Urothelium cell line (cell line): ENCODE results near the gene ZNF608.

Experiments used
- DNase-seq: peaks from one replicate; pipeline ENCODE4 v3.0.0; 2011; ENCODE audit warnings: low spot score, mixed read lengths
- FAIRE-seq: peaks from 2 replicates; lab custom pipeline; 2011; peaks lifted over from hg19 to GRCh38; lab: Jason Lieb, UNC

The ZNF608 gene

DNA sequence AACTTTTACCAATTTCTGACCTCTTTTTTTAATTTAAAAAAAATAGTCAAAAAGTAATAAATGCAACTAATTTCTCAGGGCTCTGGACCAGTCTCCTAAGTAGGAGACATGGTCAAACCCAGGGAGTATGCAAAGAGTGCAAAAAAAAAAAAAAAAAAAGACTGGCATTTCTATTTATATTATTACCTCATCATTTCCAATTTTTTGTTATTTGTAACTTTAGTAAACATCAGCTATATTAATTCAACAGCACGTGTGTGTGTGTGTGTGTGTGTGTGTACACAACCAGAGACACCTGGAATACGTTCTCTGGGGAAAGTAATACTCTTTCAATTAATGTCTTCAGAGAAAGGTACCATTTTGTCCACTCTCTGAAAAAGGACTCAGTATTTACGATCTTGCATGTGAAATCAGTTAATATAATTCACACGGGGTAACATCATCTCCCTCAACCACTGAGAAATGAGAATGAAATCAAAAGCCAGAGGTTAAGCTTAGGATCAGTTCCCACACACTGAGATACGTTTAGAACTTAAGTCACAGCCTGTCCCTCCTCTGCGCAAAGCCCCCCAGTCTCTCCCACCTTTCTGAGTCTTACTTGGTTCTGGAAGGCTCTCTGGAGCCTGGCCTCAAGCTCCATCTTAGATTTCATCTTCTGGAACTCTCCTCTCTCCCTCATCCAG is 21.9 kb downstream of the ZNF608 start:
- DNase-seq = no peak
- no peak for FAIRE-seq

DNA sequence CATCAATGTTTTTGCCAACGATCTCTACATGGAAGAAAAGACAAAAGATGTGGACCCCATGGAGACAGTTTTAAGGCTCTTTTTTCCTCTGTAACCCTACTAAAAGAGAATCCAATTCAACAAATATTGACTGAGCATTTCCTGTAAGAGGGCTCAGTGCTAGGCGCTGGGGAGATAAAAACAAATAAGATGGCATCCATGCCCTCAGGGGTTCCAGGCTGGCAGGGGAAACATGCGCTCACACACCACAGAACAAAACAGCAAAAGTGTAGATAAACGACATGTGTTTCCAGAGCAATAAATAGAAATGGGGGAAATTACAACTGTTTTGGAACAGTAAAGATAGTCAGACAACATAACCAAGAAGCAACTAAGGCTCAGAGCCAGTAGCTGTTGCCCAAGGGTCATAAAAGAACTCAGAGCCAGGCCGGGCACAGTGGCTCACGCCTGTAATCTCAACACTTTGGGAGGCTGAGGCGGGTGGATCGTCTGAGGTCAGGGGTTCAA is 25.2 kb downstream of the ZNF608 start:
- DNase-seq (no peak), FAIRE-seq (no peak)

DNA sequence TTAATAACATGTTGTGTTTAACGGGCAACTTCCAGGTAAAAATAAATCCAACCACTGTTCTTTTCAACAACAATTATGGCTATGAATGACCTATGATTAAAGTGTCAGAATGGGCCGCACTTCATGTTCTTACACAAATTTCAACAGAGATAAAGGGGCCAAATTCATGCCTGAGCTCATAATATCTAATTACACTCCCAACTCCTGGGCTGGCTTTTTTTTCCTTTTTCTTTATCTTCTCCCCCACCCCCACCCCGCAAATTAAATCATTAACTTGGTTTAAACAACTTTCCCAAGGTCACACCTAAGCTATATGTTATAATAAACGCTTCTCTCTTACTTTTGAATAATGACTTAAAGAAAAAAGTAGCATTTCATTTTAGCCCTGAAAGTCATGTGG is 25.8 kb downstream of the ZNF608 start:
- FAIRE-seq (no peak), DNase-seq (no peak)

DNA sequence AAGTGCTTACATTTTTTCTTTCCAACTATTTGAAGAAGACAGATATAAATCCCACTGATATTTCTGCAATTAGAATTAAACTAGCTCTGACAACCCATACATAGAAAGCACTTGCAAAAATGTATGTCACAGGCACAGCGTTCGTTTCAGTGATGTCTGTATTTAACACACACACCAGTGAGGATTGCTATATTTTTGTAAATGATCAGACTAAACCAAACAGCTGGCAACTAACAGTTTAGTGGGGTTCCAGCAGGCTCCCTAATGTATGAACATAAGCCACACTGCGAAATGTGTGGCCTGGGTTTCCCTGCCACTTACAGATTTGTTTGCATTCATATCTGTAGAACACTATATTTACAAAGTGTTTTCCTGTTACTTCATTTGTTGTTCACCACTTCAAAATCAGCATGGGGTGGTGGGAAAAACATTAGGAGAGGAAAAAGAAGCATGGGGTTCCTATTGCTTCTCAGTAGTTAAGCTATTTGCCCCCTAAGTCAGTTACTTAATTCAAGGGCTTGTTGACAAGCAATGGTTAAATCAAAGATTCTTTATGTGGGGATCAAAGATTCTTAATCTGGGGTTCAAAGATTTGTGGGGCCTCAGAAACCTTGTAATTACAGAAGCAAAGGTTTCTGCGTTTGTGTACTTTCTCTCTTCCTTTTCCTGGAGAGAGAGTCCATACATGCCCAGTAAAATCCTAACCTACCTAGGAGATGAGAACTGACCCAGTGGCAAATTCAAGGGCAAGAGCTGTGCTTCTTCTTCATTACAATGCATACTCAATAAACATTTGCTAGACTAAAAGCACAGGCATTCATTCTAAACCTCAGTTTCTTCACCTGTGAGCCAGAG is 27.1 kb downstream of the ZNF608 start:
- DNase-seq (no peak), FAIRE-seq (no peak)

DNA sequence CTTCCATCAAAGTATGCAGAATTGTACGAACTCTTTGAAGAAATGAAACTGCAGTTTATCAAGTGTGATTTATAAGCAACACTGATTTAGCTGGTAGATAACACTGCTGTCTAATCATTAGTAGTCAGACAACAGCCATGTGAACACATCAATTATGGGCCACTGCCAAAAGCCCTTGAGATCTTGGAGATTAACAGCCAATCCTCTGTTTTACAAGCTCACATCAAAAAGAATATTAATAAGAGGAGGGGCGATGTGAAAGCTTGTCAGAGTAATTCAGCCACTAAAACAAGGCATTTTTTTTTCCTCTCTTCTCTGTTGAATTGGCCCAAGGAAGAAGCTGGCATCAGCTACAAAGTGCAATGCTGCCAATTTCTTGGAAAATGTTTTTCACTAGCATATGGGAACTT is 28.1 kb downstream of the ZNF608 start:
- no peak for FAIRE-seq
- no peak for DNase-seq

DNA sequence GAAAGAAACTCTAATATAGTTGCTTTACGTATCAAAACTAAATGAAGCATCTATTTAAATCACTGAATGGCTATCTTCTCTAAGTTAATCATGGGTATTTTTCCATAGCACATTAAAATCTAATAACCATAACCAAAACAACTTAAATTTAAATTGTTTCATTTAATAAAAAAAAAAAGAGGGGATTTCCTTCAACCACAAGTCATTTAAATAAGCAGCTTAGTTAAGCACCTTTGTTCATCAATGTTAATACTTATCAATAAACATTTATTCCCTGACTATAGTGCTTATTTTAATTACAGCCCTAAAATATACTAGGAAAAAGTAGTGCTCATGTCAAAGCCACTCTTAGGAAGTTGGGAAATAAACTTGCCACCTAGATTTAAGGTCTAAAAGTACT is 30.3 kb downstream of the ZNF608 start:
- FAIRE-seq (no peak), DNase-seq (no peak)

DNA sequence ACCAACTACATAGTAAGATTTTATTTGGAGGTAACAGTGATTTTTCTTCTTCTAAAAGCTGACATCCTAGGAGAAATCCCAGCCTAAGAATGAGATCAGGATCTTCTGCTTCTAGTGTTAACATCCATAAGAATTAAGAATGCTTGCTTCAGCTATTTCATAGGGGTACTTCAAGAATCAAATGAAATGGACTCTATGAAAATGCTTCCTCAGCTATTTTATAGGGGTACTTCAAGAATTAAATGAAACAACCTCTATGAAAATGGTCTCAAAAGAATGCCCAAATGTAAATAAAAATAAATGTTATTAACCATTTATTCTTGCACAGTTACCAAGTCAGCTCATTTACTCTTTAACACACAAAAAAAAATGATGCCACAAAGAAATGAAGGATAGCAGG is 31.5 kb downstream of the ZNF608 start:
- FAIRE-seq (no peak), DNase-seq (no peak)

DNA sequence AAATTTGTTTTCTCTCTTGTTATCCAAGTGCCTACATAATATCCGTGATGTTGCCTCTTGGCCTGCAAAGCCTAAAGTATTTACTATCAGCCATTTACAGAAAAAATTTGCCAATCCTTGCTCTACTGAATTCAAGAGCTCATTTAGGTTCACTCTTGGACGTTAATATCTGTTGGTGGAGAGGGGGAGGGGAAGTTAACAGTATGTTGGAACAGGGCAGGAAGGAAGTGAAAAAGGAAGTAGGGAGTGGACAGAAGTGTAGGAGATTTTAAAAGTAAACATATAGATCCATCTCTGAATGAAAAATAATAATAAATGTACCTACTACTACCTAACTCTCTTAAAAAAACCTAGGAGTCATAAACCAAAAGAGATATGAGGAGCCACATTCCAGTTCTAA is 32.8 kb downstream of the ZNF608 start:
- DNase-seq = no peak
- no peak for FAIRE-seq

DNA sequence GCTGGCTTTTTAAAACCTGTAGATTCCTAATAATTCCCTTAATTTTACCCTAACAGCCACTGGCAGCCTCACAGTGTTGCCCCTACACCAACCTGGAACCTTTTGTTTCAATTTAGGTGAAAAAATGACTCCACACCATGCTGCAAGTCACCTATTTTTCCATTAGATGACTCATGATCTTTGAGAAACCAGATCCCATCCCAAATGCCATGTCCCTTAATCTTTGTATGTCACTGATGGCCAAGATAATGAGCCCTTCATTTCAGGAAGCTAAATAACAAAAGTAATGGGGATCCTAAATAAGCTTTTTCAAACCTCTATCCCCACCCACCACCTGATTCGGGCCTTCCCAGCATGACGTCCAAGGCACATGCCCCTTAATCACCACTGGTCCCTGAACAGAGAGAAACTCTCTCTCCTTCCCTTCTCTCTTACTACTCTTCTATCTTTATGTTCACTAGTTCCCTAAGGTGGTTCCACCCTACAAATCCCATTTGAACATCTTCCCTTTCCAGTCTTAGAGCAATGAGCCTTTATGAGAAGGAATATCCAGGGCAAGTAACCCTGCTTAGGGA is 33.6 kb downstream of the ZNF608 start:
- no peak for FAIRE-seq
- DNase-seq = no peak

DNA sequence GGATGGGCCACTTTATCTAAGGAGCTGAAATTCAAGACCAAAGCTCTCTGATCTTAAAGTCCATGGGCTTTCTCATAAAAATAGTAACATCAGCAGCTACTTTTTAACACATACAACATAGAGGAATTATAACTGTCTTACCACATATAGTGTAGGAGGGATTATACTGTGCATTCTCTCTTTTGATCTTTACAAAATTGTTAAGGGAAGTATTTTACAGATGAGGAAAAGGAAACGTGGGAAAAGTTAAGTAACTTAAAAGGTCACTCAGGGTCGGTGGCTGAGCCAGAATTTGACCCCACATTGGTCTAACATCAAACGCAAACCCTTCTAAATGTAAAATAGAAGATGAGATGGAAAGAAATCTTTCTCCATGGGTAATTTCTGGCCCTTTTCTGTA is 38.4 kb downstream of the ZNF608 start:
- DNase-seq (no peak), FAIRE-seq (no peak)

DNA sequence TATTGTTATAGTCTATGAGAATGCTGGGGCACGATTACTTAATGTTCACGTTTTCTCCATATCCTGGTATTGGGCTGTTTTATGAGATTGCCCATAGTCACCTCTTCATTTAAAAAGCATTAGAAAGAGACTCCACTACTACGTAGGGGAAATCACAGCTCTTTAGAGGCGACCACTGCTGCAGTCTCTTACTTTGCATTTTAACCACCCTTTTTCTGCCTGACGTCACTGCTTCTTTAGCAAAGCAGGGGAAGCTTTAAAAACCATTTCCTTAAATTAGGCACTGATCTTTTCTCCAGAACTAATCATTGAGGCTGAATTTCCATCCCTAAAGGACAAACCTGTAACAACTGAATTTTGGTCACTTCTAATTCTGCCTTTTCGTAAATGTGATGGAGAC is 38.9 kb downstream of the ZNF608 start:
- DNase-seq (no peak), FAIRE-seq (no peak)

DNA sequence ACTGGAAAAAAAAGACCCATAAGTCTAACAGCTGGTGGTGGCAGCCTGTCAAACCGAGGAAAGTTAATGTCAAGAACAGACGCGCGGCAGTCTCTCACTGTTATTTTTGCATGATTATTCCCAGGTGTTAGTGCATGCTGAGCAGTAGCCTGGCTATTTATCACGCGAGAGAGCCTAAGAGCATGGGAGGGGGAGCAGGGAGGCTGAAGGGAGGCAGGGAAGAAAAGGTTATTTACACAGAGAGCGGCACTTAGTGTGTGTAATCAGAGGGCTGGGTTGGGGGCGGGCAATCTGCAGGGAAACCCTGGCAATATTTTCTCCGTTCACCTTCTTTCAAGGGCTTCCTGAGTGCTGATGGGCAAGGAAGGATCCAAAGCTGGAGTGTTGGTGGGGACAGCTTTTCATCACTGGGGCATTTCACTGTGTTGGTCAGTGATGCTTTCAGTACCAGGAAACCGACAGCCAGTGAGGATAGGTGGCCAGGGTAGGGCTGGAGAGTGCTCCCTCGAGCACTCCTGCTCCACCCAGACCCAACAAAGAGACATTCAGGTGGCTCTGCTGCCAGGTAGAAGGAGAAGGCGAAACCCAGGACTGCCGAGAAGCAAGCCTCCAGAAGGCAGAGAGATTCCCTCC is 39.6 kb downstream of the ZNF608 start:
- FAIRE-seq (no peak), DNase-seq (no peak)

DNA sequence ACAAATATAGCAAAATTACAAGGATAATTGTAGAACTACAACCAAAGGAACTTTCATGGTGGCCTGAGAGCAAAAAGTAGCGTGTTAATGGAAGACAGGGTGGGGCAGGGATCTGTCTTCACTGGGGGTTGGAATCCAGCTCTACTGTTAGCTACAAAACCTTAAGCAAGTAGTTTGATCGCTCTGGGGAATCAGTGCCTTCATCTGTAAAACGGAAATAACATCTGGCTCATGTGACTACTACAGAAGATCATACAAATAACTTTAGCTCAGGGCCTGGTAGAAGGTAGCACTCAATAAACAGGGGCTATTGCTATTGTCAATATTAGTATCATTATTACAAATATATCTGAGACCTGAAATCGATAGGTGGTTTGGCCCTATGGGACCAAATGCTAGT is 40.4 kb downstream of the ZNF608 start:
- FAIRE-seq (no peak), DNase-seq (no peak)

DNA sequence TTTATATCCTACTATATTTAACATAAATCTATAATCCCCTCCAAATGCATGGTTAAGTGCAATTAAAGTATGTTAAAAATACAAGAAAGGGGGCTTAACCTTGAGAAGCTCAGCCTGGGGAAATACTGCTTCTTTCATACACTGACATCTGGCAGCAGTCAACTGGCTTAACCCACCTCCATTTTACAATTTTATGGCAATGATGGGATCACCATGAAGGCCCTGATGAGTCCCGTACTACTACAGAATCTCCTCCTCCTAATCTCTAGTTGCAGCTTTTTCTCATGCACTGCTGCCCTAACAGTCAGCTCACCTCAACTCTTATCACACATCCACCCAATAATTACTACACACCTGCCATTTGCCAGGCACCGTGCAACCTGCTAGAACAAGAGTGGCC is 40.9 kb downstream of the ZNF608 start:
- DNase-seq (no peak), FAIRE-seq (no peak)

DNA sequence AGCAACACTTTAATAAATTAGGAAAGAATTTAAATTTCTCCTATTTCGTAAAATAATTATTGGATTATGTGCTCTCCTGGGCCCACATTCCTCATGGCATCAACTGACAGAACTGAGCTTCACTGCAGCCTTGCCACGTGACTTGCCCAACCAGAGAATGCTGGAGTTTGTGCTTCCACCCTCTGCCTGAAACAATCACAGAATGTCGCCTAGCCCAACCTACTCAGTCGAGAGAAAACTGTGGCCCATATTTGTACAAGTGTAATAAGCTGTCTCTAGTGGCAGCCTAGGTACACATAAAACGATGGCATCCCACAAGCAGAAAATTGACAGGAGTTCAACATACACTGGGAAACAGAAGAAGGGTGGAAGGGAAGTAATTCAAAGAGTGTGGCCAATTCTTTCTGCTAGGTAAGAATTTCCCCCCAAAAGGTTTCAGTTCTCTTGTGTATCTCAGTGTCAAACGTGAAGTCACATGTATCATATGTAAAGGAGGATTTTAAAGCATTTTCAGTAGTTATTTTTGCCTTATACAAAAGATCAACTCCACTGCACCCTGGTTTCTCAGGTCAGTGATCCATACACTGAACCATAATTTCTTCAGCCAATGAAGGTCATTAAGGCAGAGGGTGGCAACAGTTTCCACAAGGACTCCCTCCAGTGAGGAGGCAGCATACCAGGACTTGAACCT is 41.7 kb downstream of the ZNF608 start:
- FAIRE-seq (no peak), DNase-seq (no peak)

DNA sequence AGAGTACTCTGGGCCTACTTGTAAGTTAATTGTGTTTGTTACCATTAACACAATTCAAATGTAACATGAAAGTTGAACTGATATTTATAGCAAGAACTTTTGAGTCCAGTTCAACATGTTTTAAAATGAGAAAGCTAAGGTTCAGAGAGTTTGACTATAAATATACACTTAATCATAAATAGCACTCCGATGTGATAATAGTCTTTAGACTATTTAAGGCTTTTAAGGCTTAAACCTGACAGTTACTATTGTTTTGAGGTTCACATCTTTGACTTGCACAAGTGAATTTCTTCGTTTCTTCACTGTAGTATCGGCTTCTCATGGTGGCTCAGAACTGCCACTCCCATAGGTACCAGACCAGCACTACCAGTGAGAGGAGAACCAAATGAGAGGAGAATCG is 42.4 kb downstream of the ZNF608 start:
- DNase-seq (no peak), FAIRE-seq (no peak)

DNA sequence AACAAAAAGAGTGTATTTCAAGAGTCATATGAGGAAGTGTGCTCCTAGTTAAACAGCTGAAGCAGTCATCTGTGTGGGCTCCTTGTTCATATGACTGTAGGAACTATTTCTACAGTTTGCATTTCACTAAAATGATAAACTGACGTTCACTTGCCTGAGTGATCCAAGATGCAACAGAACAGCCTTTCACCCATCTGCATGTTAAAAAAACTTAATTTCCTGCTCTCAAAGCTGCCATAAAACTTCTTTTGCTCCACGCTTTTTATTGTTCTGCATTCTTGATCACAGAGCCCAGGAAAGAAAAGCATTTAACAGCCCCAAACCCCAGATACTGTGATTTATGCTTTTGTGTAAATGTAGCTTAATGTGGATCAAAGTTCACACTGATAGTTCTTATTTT is 43.9 kb downstream of the ZNF608 start:
- DNase-seq (no peak), FAIRE-seq (no peak)

DNA sequence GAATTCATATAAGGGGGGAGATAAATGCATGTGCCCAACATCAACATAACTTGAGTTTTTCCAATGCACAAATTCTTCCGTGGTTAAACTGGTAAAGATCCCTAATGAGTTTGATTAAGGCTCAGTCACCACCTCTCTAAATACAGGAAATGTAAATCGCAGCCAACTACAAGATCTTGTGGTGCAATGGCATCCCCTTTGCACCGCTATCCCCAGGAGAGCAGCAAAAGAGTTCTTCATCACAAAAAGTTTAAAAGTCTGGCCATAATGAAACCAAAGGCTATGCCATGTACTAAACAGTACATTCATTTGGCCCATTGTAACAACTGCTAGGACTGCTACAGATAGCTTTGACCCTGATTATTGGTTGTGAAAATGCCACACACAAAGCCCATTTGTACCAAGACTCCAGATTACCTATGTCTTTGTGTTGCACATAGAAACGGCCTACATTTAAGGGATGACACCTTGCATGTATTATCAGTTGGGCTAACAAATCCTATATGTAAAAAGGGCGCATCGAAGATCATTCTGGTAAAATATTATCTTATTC is 44.5 kb downstream of the ZNF608 start:
- DNase-seq (no peak), FAIRE-seq (no peak)

DNA sequence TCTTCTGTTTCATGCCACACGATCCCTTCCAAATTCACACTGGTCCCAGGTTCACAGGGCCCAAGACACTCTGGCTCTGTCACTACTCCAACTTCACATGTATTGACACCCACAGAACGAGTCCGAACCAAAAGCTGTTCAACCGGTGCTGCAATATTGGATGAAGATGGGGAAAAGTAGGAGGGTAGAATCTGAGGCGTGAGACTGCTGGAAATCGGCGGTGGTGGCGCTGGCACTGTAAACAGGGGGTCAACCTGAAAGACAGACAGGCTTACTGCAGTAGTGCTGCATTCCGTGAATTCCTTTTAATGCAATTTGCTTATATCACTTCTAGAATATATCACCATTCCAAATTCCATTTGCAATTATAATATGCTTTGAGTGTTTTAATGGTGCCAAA is 45.4 kb downstream of the ZNF608 start:
- FAIRE-seq = no peak

DNA sequence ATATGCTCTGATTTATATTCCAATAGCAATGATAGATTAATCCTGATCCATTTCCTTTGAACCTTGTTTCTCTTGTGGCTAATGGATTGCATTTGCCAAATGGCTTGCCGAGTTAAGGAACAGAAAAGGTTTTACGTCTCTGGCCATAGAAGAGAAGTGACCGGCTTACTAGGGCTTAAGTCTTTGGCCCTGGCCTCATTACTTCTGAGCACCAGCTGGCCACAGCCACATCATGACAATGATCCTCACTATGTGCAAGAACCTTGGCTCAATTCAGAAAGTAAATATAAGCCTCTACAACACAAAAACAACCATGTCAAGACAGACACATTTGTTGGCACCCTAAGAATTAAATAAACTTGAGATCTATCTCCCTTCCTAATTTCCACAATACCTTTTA is 46.1 kb downstream of the ZNF608 start:
- no peak for DNase-seq
- no peak for FAIRE-seq

More for the DNA sequence above, 45.4 kb downstream of the ZNF608 start:
- no peak for DNase-seq

DNA sequence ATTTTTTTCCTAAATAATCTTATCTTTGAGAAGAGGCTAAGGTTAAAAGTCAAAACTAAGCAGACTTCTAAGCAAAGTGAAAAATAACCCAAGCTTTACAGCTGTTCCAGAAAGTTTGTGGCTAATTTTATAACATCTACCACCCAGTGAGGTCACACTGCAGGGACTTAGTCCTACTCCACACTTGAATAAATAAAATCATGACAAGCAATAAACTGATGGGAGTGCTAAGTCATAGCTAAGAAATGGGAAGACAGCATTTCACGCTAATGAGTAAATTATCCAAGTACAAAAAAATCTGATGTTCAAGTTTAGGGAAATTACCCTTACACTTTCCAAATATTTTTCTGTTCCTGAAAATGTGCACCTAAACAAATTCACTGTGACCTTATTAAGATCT is 47.7 kb downstream of the ZNF608 start:
- DNase-seq (no peak), FAIRE-seq (no peak)
